Aortic smooth muscle cell (primary cell): ENCODE measurements around the gene ACTR1A. TPM values are rescaled to one million over a fixed set of nuclear protein-coding genes. Genes with fewer than 3 reads are reported as not detected.

ENCODE experiments used
- total RNA-seq: library from RNA; depleted of rRNA; stranded (reverse); fragments of >200 nt; gene quantifications from 2 replicates; pipeline ENCODE4 v1.2.3, GENCODE V29; 2014

The ACTR1A gene
- total RNA-seq: 146 and 170 TPM in 2 replicates

GRCh38 chr10:102502337-102503151, at the start of gene ACTR1A:
Gene ACTR1A (minus strand): TSS chr10:102502712. CDS start chr10:102502647, 65 bp downstream.

GRCh38 chr10:102503264-102504178, 1.0 kb upstream of the ACTR1A start, which contains the start of gene SUFU:
Gene SUFU (plus strand): TSS chr10:102503972. CDS start chr10:102504153, 181 bp downstream.

GRCh38 chr10:102451105-102451969, 51.2 kb downstream of the ACTR1A start, which contains the start of gene C10orf95:
Gene C10orf95 (minus strand): TSS chr10:102451543. CDS start chr10:102451093, 450 bp downstream.

GRCh38 chr10:102432162-102432950, 70.2 kb downstream of the ACTR1A start, which contains the start of gene CUEDC2:
Gene CUEDC2 (minus strand): TSS chr10:102432574. CDS start chr10:102425188, 7,386 bp downstream.

Other genes starting within 250 kb of the ACTR1A start
- 12.7 and 14.0 TPM in 2 replicates for gene NFKB2, start 107.0 kb downstream of the ACTR1A start, total RNA-seq
- 0.12 and 0.26 TPM in 2 replicates for gene PSD, start 83.9 kb downstream of the ACTR1A start, total RNA-seq
- 9.9 TPM in 2 replicates for gene FBXL15, start 81.9 kb downstream of the ACTR1A start, total RNA-seq
- 41.9 and 43.2 TPM in 2 replicates for gene CUEDC2, start 70.1 kb downstream of the ACTR1A start, total RNA-seq
- gene C10orf95, start 51.2 kb downstream of the ACTR1A start, total RNA-seq: under 0.01 and 0.06 TPM in 2 replicates
- 1.6 and 2.9 TPM in 2 replicates for gene SUFU, start 1.3 kb upstream of the ACTR1A start, total RNA-seq
- 70.0 and 95.4 TPM in 2 replicates for gene TRIM8, start 141.8 kb upstream of the ACTR1A start, total RNA-seq
- 9.6 and 9.7 TPM in 2 replicates for gene ARL3, start 211.7 kb upstream of the ACTR1A start, total RNA-seq
- 3.6 and 3.7 TPM in 2 replicates for gene SFXN2, start 211.9 kb upstream of the ACTR1A start, total RNA-seq
- gene WBP1L, start 241.2 kb upstream of the ACTR1A start, total RNA-seq: 63.5 and 63.8 TPM in 2 replicates